ENCODE results near the gene KANSL1. TPM values are rescaled to one million over a fixed set of nuclear protein-coding genes. Genes with fewer than 3 reads are reported as not detected.
"Not testable (repeated sequence)": the region's sequence is repeated elsewhere in the genome, so short reads cannot be mapped to it uniquely, and the experiment has no call there.

The KANSL1 gene
- total RNA-seq, 1 experiment from 2014 or later: 83.0 TPM

DNA sequence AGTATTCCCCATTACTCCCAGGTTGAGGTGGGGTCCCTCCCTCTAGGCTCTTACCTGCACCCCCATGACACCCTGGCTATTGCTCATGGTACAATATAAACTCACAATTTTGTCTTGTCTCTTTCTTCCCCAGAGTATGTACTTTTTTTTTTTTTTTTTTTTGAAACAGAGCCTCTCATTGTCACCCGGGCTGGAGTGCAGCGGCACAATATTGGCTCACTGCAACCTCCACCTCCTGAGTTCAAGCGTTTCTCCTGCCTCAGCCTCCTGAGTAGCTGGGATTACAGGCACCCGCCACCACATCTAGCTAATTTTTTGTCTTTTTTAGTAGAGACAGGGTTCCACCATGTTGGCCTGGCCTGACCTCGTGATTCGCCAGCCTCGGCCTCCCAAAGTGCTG, 8.5 kb downstream of the KANSL1 start:
- intact Hi-C loops (cut with micrococcal nuclease; ENCODE audit: unreplicated experiment): no loop called here
- TF ChIP-seq, protein P1, sequence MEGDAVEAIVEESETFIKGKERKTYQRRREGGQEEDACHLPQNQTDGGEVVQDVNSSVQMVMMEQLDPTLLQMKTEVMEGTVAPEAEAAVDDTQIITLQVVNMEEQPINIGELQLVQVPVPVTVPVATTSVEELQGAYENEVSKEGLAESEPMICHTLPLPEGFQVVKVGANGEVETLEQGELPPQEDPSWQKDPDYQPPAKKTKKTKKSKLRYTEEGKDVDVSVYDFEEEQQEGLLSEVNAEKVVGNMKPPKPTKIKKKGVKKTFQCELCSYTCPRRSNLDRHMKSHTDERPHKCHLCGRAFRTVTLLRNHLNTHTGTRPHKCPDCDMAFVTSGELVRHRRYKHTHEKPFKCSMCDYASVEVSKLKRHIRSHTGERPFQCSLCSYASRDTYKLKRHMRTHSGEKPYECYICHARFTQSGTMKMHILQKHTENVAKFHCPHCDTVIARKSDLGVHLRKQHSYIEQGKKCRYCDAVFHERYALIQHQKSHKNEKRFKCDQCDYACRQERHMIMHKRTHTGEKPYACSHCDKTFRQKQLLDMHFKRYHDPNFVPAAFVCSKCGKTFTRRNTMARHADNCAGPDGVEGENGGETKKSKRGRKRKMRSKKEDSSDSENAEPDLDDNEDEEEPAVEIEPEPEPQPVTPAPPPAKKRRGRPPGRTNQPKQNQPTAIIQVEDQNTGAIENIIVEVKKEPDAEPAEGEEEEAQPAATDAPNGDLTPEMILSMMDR (IDR thresholded peaks at IDR 0.05; ENCODE audit: insufficient read depth in 1 of 2, low read depth in 1 of 2, low read length in 1 of 2, severe bottlenecking in 1 of 2, unreplicated experiment in 1 of 2): no peak
- Mint-ChIP-seq H3K9me3 (ENCODE audit: unreplicated experiment) (no peaks in the 10 kb centered on the region), H3K4me1 (ENCODE audit: low read depth, unreplicated experiment) (peaks cover 52% of the 10 kb centered on the region), H3K27ac (ENCODE audit: unreplicated experiment) (no peak overlapping the region), H3K4me3 (ENCODE audit: unreplicated experiment) (no peak overlapping the region), H3K36me3 (ENCODE audit: insufficient read depth, unreplicated experiment) (peaks cover 28% of the 10 kb centered on the region), H3K27me3 (ENCODE audit: insufficient read depth, unreplicated experiment) (no peaks in the 10 kb centered on the region)
- ChIA-PET CTCF (interaction anchor here (1.4 kb wide), 1 partner anchor 140 kb away, joined by 3 read pairs; no protein-coding TSS in a partner anchor), POLR2A (interaction anchor here (0.6 kb wide), 1 partner anchor 10 kb away, joined by 6 read pairs; no protein-coding TSS in a partner anchor)
- H3K36me3 ChIP-seq (ENCODE audit: control insufficient read depth, insufficient read depth, low read length): no peaks in the 10 kb centered on the region
- BruUV-seq (replicated peaks): no TSS peak
- DNase-seq: no peak
- H3K9me3 ChIP-seq: no peaks in the 10 kb centered on the region
- no peak overlapping the region for H3K4me3 ChIP-seq (ENCODE audit: low read depth, low read length)
- H3K4me1 ChIP-seq: peaks cover 9% of the 10 kb centered on the region
- no peaks in the 10 kb centered on the region for H3K27me3 ChIP-seq (replicated peaks; ENCODE audit: control insufficient read depth, insufficient read depth, low read length)

DNA sequence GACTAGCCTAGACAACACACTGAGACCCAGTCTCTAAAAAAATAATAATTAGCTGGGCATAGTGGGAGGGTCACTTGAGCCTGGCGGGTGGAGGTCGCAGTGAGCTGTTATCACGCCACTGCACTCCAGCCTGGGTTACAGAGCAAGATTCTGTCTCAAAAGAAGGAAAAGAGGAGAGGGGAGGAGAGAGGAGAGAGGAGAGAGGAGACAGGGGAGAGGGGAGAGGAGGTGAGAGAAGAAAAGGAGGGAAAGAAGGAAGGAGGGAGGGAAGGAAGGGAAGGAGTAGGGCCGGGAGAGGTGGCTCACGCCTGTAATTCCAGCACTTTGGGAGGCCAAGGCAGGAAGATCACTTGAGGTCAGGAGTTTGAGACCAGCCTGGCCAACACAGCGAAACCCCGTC, 9.8 kb downstream of the KANSL1 start:
- intact Hi-C loops (cut with micrococcal nuclease; ENCODE audit: unreplicated experiment); H3K9me3 Mint-ChIP-seq (ENCODE audit: unreplicated experiment); H3K27ac Mint-ChIP-seq (ENCODE audit: unreplicated experiment); H3K27me3 Mint-ChIP-seq (ENCODE audit: insufficient read depth, unreplicated experiment); DNase-seq; POLR2A ChIA-PET; H3K27me3 ChIP-seq (replicated peaks; ENCODE audit: control insufficient read depth, insufficient read depth, low read length); H3K36me3 ChIP-seq (ENCODE audit: control insufficient read depth, insufficient read depth, low read length); H3K4me3 Mint-ChIP-seq (ENCODE audit: unreplicated experiment); H3K4me3 ChIP-seq (ENCODE audit: low read depth, low read length); BruUV-seq (replicated peaks); H3K9me3 ChIP-seq: not testable (repeated sequence)
- Mint-ChIP-seq H3K4me1 (ENCODE audit: low read depth, unreplicated experiment) (peaks cover 61% of the 10 kb centered on the region), H3K36me3 (ENCODE audit: insufficient read depth, unreplicated experiment) (peaks cover 26% of the 10 kb centered on the region)
- CTCF ChIA-PET: interaction anchor here (1.2 kb wide), 1 partner anchor 10 kb away, joined by 6 read pairs; the partner anchor contains the start of gene KANSL1
- peaks cover 13% of the 10 kb centered on the region for H3K4me1 ChIP-seq

DNA sequence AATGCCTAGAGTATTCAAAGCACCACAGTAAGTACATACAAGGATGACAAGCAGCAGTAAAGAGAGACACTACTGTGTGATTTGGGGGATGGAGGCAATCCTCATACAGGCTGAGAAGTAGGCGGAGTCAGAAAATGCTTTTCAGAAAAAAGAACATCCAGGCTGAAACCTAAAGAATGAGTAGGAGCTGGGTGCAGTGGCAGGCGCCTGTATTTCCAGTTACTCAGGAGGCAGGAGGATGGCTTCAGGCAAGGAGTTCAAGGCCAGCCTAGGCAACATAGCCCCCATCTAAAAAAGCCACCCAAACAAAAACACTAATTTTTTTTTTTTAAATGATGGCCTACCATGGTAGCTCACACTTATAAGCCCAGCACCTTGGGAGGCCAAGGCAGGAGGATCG, 10.3 kb downstream of the KANSL1 start:
- peaks cover 13% of the 10 kb centered on the region for H3K4me1 ChIP-seq
- no peak overlapping the region for H3K4me3 ChIP-seq (ENCODE audit: low read depth, low read length)
- H3K36me3 Mint-ChIP-seq (ENCODE audit: insufficient read depth, unreplicated experiment): peaks cover 22% of the 10 kb centered on the region
- ChIA-PET CTCF (interaction anchor here (1.2 kb wide), 1 partner anchor 10 kb away, joined by 6 read pairs; the partner anchor contains the start of gene KANSL1), POLR2A (no interaction called here)
- no peak for DNase-seq
- no peaks in the 10 kb centered on the region for H3K36me3 ChIP-seq (ENCODE audit: control insufficient read depth, insufficient read depth, low read length)
- peaks cover 61% of the 10 kb centered on the region for H3K4me1 Mint-ChIP-seq (ENCODE audit: low read depth, unreplicated experiment)
- H3K27ac Mint-ChIP-seq (ENCODE audit: unreplicated experiment): no peak overlapping the region
- H3K27me3 Mint-ChIP-seq (ENCODE audit: insufficient read depth, unreplicated experiment): no peaks in the 10 kb centered on the region
- TF ChIP-seq, protein P1 (IDR thresholded peaks at IDR 0.05; ENCODE audit: insufficient read depth in 1 of 2, low read depth in 1 of 2, low read length in 1 of 2, severe bottlenecking in 1 of 2, unreplicated experiment in 1 of 2): no peak
- no peaks in the 10 kb centered on the region for H3K27me3 ChIP-seq (replicated peaks; ENCODE audit: control insufficient read depth, insufficient read depth, low read length)
- H3K4me3 Mint-ChIP-seq (ENCODE audit: unreplicated experiment): no peak overlapping the region
- no peaks in the 10 kb centered on the region for H3K9me3 Mint-ChIP-seq (ENCODE audit: unreplicated experiment)
- intact Hi-C loops (cut with micrococcal nuclease; ENCODE audit: unreplicated experiment): no loop called here
- H3K9me3 ChIP-seq: no peaks in the 10 kb centered on the region
- BruUV-seq (replicated peaks): no TSS peak

DNA sequence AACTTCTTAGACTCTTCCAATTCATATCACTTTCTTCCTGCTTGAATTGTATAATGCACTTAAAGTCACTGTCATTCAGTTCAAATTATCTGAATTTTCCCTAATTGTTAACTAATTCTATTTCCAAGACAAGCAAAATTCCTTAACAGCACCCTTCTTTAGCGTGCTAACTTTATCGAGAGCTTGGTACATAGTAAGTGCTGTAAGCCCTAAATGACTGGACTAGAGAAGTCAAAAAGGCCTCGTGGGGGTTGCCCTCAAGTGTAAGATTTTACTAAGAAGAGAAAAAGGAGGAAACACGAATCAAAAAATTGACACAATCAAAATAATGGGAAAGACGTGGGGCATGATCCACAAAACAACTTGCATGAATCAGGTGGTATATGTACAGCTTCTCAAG, 11.3 kb downstream of the KANSL1 start:
- peaks cover 53% of the 10 kb centered on the region for H3K4me1 Mint-ChIP-seq (ENCODE audit: low read depth, unreplicated experiment)
- H3K4me3 Mint-ChIP-seq (ENCODE audit: unreplicated experiment): no peak overlapping the region
- Histone ChIP-seq H3K9me3 (no peaks in the 10 kb centered on the region), H3K36me3 (ENCODE audit: control insufficient read depth, insufficient read depth, low read length) (no peaks in the 10 kb centered on the region), H3K4me3 (ENCODE audit: low read depth, low read length) (no peak overlapping the region), H3K27me3 (replicated peaks; ENCODE audit: control insufficient read depth, insufficient read depth, low read length) (no peaks in the 10 kb centered on the region), H3K4me1 (peaks cover 7% of the 10 kb centered on the region)
- TF ChIP-seq, protein P1 (IDR thresholded peaks at IDR 0.05; ENCODE audit: insufficient read depth in 1 of 2, low read depth in 1 of 2, low read length in 1 of 2, severe bottlenecking in 1 of 2, unreplicated experiment in 1 of 2): no peak
- no TSS peak for BruUV-seq (replicated peaks)
- H3K36me3 Mint-ChIP-seq (ENCODE audit: insufficient read depth, unreplicated experiment): peaks cover 16% of the 10 kb centered on the region
- intact Hi-C loops (cut with micrococcal nuclease; ENCODE audit: unreplicated experiment): no loop called here
- no peaks in the 10 kb centered on the region for H3K9me3 Mint-ChIP-seq (ENCODE audit: unreplicated experiment)
- ChIA-PET POLR2A (no interaction called here), CTCF (no interaction called here)
- DNase-seq: no peak
- no peak overlapping the region for H3K27ac Mint-ChIP-seq (ENCODE audit: unreplicated experiment)
- no peaks in the 10 kb centered on the region for H3K27me3 Mint-ChIP-seq (ENCODE audit: insufficient read depth, unreplicated experiment)

DNA sequence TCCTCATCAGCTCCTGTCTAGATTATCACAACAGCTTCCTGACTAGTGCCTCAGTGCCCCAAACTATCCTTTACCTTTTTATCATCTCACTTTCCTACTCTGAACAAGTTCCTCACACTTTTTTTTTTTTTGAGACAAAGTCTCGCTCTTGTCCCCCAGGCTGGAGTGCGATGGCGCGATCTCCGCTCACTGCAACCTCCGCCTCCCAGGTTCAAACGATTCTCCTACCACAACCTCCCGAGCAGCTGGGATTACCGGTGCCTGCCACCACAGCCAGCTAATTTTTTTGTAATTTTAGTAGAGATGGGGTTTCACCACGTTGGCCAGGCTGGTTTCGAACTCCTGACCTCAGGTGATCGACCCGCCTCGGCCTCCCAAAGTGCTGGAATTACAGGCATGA, 11.9 kb downstream of the KANSL1 start:
- H3K4me1 ChIP-seq; H3K36me3 ChIP-seq (ENCODE audit: control insufficient read depth, insufficient read depth, low read length); POLR2A ChIA-PET; H3K4me3 ChIP-seq (ENCODE audit: low read depth, low read length); H3K27me3 ChIP-seq (replicated peaks; ENCODE audit: control insufficient read depth, insufficient read depth, low read length); H3K9me3 ChIP-seq; BruUV-seq (replicated peaks); H3K9me3 Mint-ChIP-seq (ENCODE audit: unreplicated experiment); H3K4me3 Mint-ChIP-seq (ENCODE audit: unreplicated experiment); DNase-seq; intact Hi-C loops (cut with micrococcal nuclease; ENCODE audit: unreplicated experiment); H3K27me3 Mint-ChIP-seq (ENCODE audit: insufficient read depth, unreplicated experiment): not testable (repeated sequence)
- Mint-ChIP-seq H3K36me3 (ENCODE audit: insufficient read depth, unreplicated experiment) (peaks cover 19% of the 10 kb centered on the region), H3K4me1 (ENCODE audit: low read depth, unreplicated experiment) (peaks cover 52% of the 10 kb centered on the region), H3K27ac (ENCODE audit: unreplicated experiment) (peak overlapping the region; percentile 36)
- CTCF ChIA-PET: interaction anchor here (0.7 to 1.6 kb wide), 2 partner anchors 9 to 12 kb away, joined by 3 to 9 read pairs; partner anchors contain the start of gene KANSL1
